K562 (cell line): ENCODE data around the gene RFWD3. TPM values are rescaled to one million over a fixed set of nuclear protein-coding genes. Genes with fewer than 3 reads are reported as not detected.

Experiments used
- ATF3 ChIP-seq, 2 experiments: fragments of 450-650 bp in 1 of 2; sonication (generic) in 1 of 2; formaldehyde crosslinking in 1 of 2; IDR thresholded peaks in 1 of 2; conservative IDR thresholded peaks in 1 of 2; 2 replicates each; pipeline versions ENCODE4 v1.6.1 to v1.8.1; 2016 to 2023; ENCODE audit warnings: mild to moderate bottlenecking in 2 of 2, moderate library complexity in 2 of 2, inconsistent platforms in 1 of 2, missing genetic modification reagents in 1 of 2
- CEBPB ChIP-seq: fragments of 450-650 bp; IDR thresholded peaks from 2 replicates; pipeline ENCODE4 v1.6.1; 2016; ENCODE audit warnings: missing genetic modification characterization, missing compliant biosample characterization
- CEBPG ChIP-seq, 3 experiments: fragments of 200-800 bp in 1 of 3; sonication (Bioruptor generic) in 1 of 3; sonication (generic) in 1 of 3; formaldehyde crosslinking in 1 of 3; IDR thresholded peaks in 2 of 3; conservative IDR thresholded peaks in 1 of 3; 2 replicates each; pipeline versions ENCODE4 v1.6.1 to v1.8.0; 2016 to 2022; ENCODE audit warnings: missing compliant biosample characterization in 2 of 3, missing genetic modification characterization in 2 of 3, mild to moderate bottlenecking in 1 of 3, missing genetic modification reagents in 1 of 3
- CTBP1 ChIP-seq: fragments of 450-650 bp; IDR thresholded peaks from 2 replicates; pipeline ENCODE4 v1.6.1; 2016; ENCODE audit warnings: borderline replicate concordance
- EP300 ChIP-seq: IDR thresholded peaks from 2 replicates; pipeline ENCODE4 v1.6.1; 2012; ENCODE audit warnings: low read length, improper control_type of control experiment
- FOSL1 ChIP-seq: fragments of 200-800 bp; sonication (Bioruptor generic); conservative IDR thresholded peaks from 2 replicates; pipeline ENCODE4 v1.6.1; 2016; ENCODE audit warnings: missing genetic modification characterization, missing compliant biosample characterization
- FOXK1 ChIP-seq: sonication (generic); formaldehyde crosslinking; IDR thresholded peaks from 2 replicates; pipeline ENCODE4 v1.8.0; 2022; ENCODE audit warnings: missing genetic modification reagents, mild to moderate bottlenecking, borderline replicate concordance
- JUN ChIP-seq, 2 experiments: sonication (generic) in 1 of 2; formaldehyde crosslinking in 1 of 2; IDR thresholded peaks; 2 replicates each; pipeline versions ENCODE4 v1.6.1 to v1.8.0; 2012 to 2022; ENCODE audit warnings: borderline replicate concordance in 2 of 2, mild to moderate bottlenecking in 2 of 2, improper control_type of control experiment in 1 of 2, low read depth in 1 of 2, low read length in 1 of 2, missing genetic modification reagents in 1 of 2
- KAT8 ChIP-seq: fragments of 450-650 bp; IDR thresholded peaks from 2 replicates; pipeline ENCODE4 v1.6.1; 2016; ENCODE audit warnings: low read depth, mild to moderate bottlenecking
- MCM3 ChIP-seq: fragments of 450-650 bp; IDR thresholded peaks from 2 replicates; pipeline ENCODE4 v1.6.1; 2016
- MCM5 ChIP-seq: fragments of 450-650 bp; IDR thresholded peaks from 2 replicates; pipeline ENCODE4 v1.6.1; 2016; ENCODE audit warnings: low read depth
- RBM17 ChIP-seq: fragments of 200-400 bp; formaldehyde crosslinking; IDR thresholded peaks from 2 replicates; pipeline ENCODE4 v1.6.1; 2017; ENCODE audit warnings: low read depth, mild to moderate bottlenecking, low read length, borderline replicate concordance
- SMAD4 ChIP-seq: fragments of 250-450 bp; sonication (Bioruptor Pico); conservative IDR thresholded peaks from 2 replicates; pipeline ENCODE4 v1.8.0; 2021; ENCODE audit warnings: inconsistent platforms, mild to moderate bottlenecking, moderate library complexity
- SNIP1 ChIP-seq: fragments of 450-650 bp; IDR thresholded peaks from 2 replicates; pipeline ENCODE4 v1.7.1; 2017; ENCODE audit warnings: low read depth, mild to moderate bottlenecking
- TBL1XR1 ChIP-seq, 2 experiments: IDR thresholded peaks; 2 replicates each; pipeline ENCODE4 v1.6.1; 2012; ENCODE audit warnings: improper control_type of control experiment in 2 of 2, low read length in 2 of 2, mild to moderate bottlenecking in 1 of 2
- ZNF436 ChIP-seq: fragments of 250-450, 450-650 bp; sonication (Bioruptor Pico); formaldehyde crosslinking; IDR thresholded peaks from 2 replicates; pipeline ENCODE4 v1.7.0; 2020; ENCODE audit warnings: mild to moderate bottlenecking
- ZNF57 ChIP-seq: fragments of 450-650 bp; formaldehyde crosslinking; IDR thresholded peaks from 2 replicates; pipeline ENCODE4 v1.4.0; 2020; ENCODE audit warnings: mild to moderate bottlenecking, moderate library complexity
- ZNF764 ChIP-seq: fragments of 250-450 bp; sonication (Bioruptor Pico); IDR thresholded peaks from 2 replicates; pipeline ENCODE4 v1.4.0; 2020; ENCODE audit warnings: low read depth, mild to moderate bottlenecking, moderate library complexity
- polyA plus RNA-seq, 8 experiments: library from polyadenylated mRNA; depleted of rRNA in 4 of 8; stranded (reverse) in 5 of 8; unstranded in 3 of 8; fragments of >200 nt; fragmentation: Nextera tagmentation in 2 of 8; fragmentation: Illumina TruSeq in 1 of 8; extraction: Ambion mirVana in 2 of 8; extraction: Trizol in 1 of 8; gene quantifications; 2 replicates each; pipeline versions ENCODE4 v1.2.1 to v1.2.3, GENCODE V29; 2011 to 2014; ENCODE audit warnings: inconsistent platforms in 1 of 8, missing spikeins in 1 of 8
- total RNA-seq, 7 experiments: library from RNA; depleted of rRNA in 6 of 7; stranded (reverse); fragments of >200 nt in 6 of 7; fragmentation: Illumina TruSeq in 2 of 7; extraction: Trizol in 2 of 7; gene quantifications; 2 replicates each; pipeline versions ENCODE4 v1.2.1 to v1.2.3, GENCODE V29; 2011 to 2021; ENCODE audit warnings: low replicate concordance in 1 of 7
- TF ChIP-seq, protein P1 (sequence below): fragments of 450-650 bp; IDR thresholded peaks from 2 replicates; pipeline ENCODE4 v1.6.1; 2017; ENCODE audit warnings: antibody characterized with exemption
- TF ChIP-seq, protein P2 (sequence below), 2 experiments: IDR thresholded peaks; 2 replicates each; pipeline ENCODE4 v1.6.1; 2011; ENCODE audit warnings: borderline replicate concordance in 1 of 2, control low read depth in 1 of 2, low read depth in 1 of 2, low read length in 1 of 2, mild to moderate bottlenecking in 1 of 2, mixed read lengths in 1 of 2, moderate library complexity in 1 of 2; ENCODE audit not compliant: insufficient read depth in 1 of 2, insufficient read length in 1 of 2, poor library complexity in 1 of 2, severe bottlenecking in 1 of 2; ENCODE audit errors: extremely low read depth in 1 of 2
- TF ChIP-seq, protein P3 (sequence below), 3 experiments: fragments of 200-800 bp in 1 of 3; sonication (Bioruptor generic) in 1 of 3; sonication (generic) in 1 of 3; formaldehyde crosslinking in 1 of 3; IDR thresholded peaks; 2 replicates each; pipeline versions ENCODE4 v1.6.1 to v1.8.0; 2016 to 2022; ENCODE audit warnings: mild to moderate bottlenecking in 2 of 3, missing compliant biosample characterization in 2 of 3, missing genetic modification characterization in 2 of 3, missing genetic modification reagents in 1 of 3

The RFWD3 gene
- total and polyA plus RNA-seq, 9 of the 15 experiments (the other 6 are each of a cell fraction or from before 2014, with no cell fraction given), result 20.8 to 121 (median 79.0) TPM

DNA sequence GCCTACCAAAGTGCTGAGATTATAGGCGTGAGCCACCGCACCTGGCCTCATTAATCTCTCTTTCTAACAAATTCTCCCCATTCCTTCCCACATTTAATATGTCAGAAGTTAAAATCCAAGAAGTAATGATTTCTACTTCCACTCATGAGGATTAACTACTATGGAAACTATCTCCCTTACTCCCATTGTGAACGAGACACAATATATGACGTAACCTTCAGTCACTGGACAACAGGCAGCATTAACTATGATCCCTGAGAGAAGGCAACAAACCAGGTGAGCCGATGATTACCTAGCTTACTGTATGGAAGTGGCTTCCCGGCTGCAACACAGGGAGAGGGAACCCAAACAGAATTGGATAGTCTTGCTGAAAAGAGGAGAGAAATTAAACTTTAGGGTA, 79.7 kb downstream of the RFWD3 start (continued):
- TF ChIP-seq, protein P1, sequence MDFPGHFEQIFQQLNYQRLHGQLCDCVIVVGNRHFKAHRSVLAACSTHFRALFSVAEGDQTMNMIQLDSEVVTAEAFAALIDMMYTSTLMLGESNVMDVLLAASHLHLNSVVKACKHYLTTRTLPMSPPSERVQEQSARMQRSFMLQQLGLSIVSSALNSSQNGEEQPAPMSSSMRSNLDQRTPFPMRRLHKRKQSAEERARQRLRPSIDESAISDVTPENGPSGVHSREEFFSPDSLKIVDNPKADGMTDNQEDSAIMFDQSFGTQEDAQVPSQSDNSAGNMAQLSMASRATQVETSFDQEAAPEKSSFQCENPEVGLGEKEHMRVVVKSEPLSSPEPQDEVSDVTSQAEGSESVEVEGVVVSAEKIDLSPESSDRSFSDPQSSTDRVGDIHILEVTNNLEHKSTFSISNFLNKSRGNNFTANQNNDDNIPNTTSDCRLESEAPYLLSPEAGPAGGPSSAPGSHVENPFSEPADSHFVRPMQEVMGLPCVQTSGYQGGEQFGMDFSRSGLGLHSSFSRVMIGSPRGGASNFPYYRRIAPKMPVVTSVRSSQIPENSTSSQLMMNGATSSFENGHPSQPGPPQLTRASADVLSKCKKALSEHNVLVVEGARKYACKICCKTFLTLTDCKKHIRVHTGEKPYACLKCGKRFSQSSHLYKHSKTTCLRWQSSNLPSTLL, result no peak
- TF ChIP-seq ZNF436 (no peak), TBL1XR1 (IDR thresholded peaks at IDR 0.05; ENCODE audit: low read length in 2 of 2) (no peak), EP300 (no peak), MCM5 (no peak), KAT8 (no peak), SMAD4 (CRISPR knock-in tag) (peak; percentile 40), JUN (IDR thresholded peaks at IDR 0.05; ENCODE audit: borderline replicate concordance, low read depth, low read length) (no peak), JUN (CRISPR knock-in tag; IDR thresholded peaks at IDR 0.05; ENCODE audit: borderline replicate concordance) (no peak), FOXK1 (CRISPR knock-in tag) (no peak), ZNF764 (CRISPR knock-in tag) (no peak), CEBPG (CRISPR knock-in tag; IDR thresholded peaks at IDR 0.05) (peak; percentile 64), CEBPG (tag; conservative IDR thresholded peaks at IDR 0.05 in 1 of 2, IDR thresholded peaks at IDR 0.05 in 1 of 2) (peak in 1 of 2 experiments; percentile 86; a peak in 2 of 4 replicates), ZNF57 (CRISPR knock-in tag) (no peak), FOSL1 (no peak), RBM17 (no peak), CTBP1 (no peak), ATF3 (IDR thresholded peaks at IDR 0.05) (peak; percentile 78), ATF3 (CRISPR knock-in tag; conservative IDR thresholded peaks at IDR 0.05) (no peak), SNIP1 (no peak), MCM3 (no peak), CEBPB (tag) (peak; percentile 50; the same call in 1 of the 2 replicates)
- TF ChIP-seq, protein P2, sequence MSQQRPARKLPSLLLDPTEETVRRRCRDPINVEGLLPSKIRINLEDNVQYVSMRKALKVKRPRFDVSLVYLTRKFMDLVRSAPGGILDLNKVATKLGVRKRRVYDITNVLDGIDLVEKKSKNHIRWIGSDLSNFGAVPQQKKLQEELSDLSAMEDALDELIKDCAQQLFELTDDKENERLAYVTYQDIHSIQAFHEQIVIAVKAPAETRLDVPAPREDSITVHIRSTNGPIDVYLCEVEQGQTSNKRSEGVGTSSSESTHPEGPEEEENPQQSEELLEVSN (IDR thresholded peaks at IDR 0.05; ENCODE audit: borderline replicate concordance in 1 of 2, extremely low read depth in 1 of 2, insufficient read depth in 1 of 2, insufficient read length in 1 of 2, low read depth in 1 of 2, low read length in 1 of 2, poor library complexity in 1 of 2, severe bottlenecking in 1 of 2), result no peak
- TF ChIP-seq, protein P3, sequence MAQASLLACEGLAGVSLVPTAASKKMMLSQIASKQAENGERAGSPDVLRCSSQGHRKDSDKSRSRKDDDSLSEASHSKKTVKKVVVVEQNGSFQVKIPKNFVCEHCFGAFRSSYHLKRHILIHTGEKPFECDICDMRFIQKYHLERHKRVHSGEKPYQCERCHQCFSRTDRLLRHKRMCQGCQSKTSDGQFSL (CRISPR knock-in tag; IDR thresholded peaks at IDR 0.05), result no peak
- TF ChIP-seq, protein P3 (tag; IDR thresholded peaks at IDR 0.05), result no peak
